GM15510 (cell line): ENCODE measurements around the gene GALNT7.
A peak's percentile ranks its signal among the peaks of the same experiment; 100 is the strongest.

Experiments used
- POLR2A ChIP-seq: IDR thresholded peaks from 3 replicates; pipeline ENCODE4 v1.6.1; 2011; ENCODE audit warnings: borderline replicate concordance; ENCODE audit not compliant: insufficient read length; ENCODE audit errors: extremely low read depth

Gene GALNT7

GRCh38 chr4:173337463-173337862 is 168.9 kb downstream of the GALNT7 start:
- TF ChIP-seq POLR2A: no peak

DNA sequence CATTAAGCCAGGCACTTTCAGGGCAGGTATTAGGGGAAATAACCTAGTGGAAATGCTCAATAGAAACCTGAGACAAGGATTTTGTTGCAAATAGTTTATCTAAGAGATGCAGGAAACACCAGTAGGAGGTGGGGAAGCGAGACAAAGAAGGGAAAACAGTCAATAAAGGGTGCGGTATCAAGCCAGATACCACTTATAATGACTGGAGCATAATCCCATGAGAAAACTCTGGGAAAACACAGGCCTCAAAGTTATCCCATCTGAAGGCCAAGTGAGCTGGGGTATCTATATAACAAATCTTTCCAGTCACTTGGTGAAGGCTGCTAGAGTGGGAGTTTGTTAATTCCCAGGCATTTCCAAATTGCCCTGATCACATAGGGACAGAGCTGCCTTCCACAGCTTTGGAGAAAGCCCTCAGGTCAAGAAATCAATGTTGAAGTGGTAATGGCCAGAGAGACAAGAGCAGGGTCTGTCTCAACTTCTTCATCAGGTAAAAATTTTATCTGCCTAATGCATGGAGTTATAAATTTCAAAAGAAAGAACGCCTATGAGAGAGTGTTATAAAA is 175.3 kb downstream of the GALNT7 start:
- no peak for TF ChIP-seq POLR2A

DNA sequence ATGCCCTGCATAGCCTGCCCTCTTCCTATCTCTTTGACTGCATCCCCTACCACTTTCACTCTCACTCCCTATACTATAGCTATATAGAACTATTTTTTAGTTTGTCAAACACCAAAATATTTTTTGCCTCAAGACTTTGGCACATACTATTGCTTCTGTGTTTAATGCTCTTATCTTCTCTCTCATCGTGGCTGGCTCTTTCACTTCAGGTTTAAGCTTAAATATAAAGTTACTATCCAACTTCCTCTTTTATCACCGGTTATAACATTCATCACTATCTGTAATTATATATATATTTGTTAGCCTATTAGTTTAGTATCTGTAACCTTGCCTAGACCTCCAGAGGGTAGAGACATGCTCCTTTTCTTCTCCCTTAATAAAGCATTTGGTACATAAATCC is 177.0 kb downstream of the GALNT7 start:
- TF ChIP-seq POLR2A: no peak

DNA sequence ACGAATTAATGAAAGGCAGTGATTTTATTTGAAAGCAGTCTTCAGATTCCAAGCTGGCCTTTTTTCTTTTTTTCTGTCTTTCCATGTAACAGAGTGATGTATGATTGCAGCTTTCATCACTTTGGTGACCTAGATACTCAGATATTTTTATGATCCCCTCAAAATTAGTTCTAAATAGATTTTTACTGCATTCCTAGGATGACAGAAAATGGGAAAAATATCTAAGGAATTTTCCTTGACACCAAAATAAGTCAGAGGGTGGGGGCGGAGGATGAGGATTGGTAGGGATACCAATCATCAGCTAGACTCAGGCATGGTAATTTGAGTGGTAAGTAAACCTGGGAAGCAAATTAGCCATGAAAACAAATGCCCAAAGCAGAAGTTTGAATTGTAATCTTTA is 177.5 kb downstream of the GALNT7 start:
- TF ChIP-seq POLR2A: no peak

DNA sequence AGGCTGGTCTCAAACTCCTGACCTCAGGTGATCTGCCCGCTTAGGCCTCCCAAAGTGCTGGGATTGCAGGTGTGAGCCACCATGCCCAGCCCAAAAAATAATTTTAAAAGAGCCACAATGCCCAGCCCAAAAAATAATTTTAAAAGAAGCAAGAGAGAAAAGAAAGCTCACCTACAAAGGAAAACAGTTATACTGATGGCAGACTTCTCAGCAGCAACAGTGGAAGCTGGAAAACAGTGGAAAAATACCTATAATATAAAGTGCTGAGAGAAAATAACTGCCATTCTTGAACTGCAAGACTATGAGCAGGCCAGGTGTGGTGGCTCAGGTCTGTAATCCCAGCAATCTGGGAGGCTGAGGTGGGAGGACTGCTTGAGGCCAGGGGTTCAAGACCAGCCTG is 178.9 kb downstream of the GALNT7 start:
- TF ChIP-seq POLR2A: no peak

- TF ChIP-seq POLR2A: no peak
These were observed 189.3 kb downstream of the GALNT7 start for GRCh38 chr4:173357939-173358338.

GRCh38 chr4:173360587-173361221 is 192.1 kb downstream of the GALNT7 start:
- no peak for TF ChIP-seq POLR2A

DNA sequence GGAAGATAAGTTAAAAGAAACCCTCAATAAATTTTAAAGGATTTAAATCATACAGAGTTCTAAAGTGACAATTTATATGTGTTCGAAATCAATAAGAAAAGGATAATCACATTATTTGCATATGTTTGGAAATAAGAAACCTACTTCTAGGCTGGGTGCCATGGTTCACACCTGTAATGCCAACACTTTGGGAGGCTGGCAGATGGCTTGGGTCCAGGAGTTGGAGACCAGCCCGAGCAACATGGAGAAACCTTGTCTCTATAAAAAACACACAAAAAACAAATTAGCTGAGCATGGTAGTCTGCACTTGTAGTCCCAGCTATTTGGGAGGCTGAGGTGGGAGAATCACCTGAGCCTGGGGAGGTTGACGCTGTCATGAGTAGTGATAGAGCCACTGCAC is 194.1 kb downstream of the GALNT7 start:
- no peak for TF ChIP-seq POLR2A

DNA sequence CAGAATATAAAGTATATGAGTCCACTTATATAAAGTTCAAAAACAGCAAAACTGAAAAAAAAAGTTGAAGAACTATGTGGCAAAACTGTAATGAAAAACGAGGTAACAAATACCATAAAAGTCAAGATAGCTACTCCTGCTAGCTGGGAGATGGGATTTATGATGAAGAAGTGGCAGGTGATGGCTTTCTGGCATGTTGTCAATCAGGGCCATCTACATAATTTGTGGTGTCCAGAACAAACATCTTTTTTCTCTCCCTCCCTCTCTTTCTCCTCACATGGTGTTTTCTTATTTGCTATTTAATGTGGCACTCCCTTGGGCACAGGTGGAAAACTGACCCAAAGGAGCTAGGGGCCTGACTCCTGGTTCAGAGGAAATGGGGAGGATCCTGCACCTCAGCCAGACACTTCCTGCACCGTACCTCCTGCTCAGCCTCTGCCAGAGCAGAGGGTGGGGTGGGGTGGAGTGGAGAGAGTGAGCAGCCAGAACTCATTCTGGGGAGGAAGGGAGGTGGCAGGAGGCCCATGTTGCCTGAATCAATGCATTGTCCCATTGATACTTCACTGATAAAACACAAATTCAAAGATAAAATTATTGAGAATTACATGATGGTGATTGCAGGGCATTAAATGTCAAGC is 196.9 kb downstream of the GALNT7 start:
- no peak for TF ChIP-seq POLR2A

DNA sequence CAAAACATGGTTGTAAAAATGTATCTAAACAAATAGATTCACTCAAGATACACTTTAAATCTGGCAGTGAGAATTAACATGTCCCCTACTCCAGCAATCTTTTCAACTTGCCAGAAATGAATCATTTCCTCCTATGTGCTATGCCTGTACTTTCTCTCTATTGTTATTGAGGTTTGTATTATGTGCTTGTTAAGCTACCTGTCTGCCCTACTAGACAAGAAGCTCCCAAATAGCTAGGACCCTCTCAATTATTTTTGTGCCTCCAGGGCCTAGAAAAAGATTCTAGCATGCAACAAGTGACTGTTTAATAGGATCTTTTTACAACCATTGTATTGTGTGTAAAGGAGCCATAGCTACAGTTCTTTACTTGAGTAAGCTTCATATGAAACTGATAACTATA is 198.7 kb downstream of the GALNT7 start:
- no peak for TF ChIP-seq POLR2A

GRCh38 chr4:173367946-173368345 is 199.3 kb downstream of the GALNT7 start:
- TF ChIP-seq POLR2A: no peak

- TF ChIP-seq POLR2A: no peak
These were observed 201.5 kb downstream of the GALNT7 start for GRCh38 chr4:173370130-173370476.

DNA sequence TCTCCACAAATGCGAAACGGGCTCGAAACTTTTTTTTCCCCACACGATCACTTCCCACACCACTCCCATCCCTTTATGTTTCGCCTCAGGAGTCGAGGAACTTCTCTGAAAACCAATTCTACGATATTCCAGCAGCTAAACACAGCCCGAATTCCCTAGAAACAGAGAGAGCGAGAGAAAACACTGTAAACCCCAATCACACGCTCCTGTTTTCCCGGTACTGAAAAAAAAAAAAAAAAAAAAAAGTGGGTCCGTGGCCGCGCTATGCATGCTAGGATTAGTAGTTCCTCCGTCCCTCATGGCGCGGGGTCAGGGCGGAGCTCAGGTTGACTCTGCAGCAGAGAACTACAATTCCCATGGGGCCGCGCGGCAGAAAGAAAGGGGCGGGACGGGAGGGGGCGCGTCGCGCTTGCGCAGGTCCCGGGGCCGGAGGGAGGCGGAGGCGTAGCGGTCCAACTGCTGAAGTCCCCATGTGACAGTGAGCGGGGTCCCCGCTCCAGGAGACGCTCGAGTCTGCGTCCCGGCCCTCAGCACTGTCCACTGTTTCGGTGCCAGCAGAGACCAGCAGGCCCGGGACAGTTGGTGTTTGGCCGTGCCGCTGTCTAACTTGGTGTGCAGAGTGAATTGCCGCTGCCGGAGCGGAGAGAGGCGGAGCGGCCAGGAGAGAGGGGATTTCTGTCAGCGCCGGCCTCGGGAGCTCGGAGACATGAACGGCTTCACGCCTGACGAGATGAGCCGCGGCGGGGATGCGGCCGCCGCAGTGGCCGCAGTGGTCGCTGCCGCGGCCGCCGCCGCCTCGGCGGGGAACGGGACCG is 202.1 kb downstream of the GALNT7 start, which contains the start of gene SAP30:
Gene SAP30, plus strand, starts transcription at position 478 of the 815 bp plus-strand sequence. Its CDS starts 229 bp downstream, at position 707.
- peak; percentile 99 for TF ChIP-seq POLR2A

DNA sequence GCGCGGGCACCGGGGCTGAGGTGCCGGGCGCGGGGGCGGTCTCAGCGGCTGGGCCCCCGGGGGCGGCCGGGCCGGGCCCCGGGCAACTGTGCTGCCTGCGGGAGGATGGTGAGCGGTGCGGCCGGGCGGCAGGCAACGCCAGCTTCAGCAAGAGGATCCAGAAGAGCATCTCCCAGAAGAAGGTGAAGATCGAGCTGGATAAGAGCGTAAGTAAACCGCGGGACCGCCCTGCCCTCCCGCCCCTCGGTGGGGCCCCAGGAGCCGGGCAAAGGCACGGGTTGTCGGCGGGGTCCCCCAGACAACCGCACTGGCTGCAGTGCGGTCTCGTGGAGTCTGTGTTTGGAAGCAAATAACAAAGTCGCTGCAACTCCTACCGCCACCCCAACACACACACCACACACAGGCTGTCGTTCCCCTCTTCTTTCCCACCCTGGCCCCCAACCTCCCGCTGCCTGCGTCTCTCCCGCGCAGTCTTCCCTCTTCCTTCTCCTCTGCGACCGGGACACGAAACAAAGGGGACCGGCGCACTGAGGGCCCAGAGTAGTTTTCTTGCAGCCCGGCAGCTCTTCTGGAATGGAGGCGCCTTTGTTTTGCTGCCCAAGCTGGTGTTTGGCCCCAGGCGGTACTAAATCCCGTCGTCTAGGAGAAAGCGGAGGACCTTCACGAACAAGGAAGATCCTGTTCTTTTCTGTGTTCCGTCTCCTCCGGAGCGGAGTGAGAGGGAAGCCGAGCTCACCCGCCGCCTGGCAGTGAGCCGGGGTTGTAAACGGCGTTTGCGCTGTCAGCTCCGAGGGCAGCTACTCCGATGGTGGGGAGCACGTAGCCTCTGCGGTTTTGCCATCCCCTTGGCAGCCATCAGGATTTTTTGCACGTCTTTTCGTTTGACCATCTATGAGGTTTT is 202.9 kb downstream of the GALNT7 start:
- TF ChIP-seq POLR2A: no peak
